H1 (cell line): Measurements from ENCODE around the gene HBD. TPM values are rescaled to one million over a fixed set of nuclear protein-coding genes. Genes with fewer than 3 reads are reported as not detected.

ENCODE experiments used
- CTCF ChIA-PET: fragments of 300-600 bp; sonication (Branson Sonifier 250); formaldehyde crosslinking; loops from one replicate; lab custom pipeline; 2021; ENCODE audit not compliant: partially characterized antibody; lab: Charles Lee
- POLR2A ChIA-PET: fragments of 300-600 bp; sonication (Branson Sonifier 250); formaldehyde crosslinking; loops from one replicate; lab custom pipeline; 2021; ENCODE audit warnings: inconsistent platforms; ENCODE audit not compliant: partially characterized antibody; lab: Charles Lee
- DNase-seq, 2 experiments: peaks; one replicate each; pipeline versions ENCODE4 v3.0.0 to v3.0.0-alpha.2; 2010 to 2022; ENCODE audit warnings: low spot score in 2 of 2, low read depth in 1 of 2, mixed read lengths in 1 of 2
- FAIRE-seq: peaks from 2 replicates; lab custom pipeline; 2011; peaks lifted over from hg19 to GRCh38; lab: Jason Lieb, UNC
- H2AFZ ChIP-seq: 2 replicates; pipeline ENCODE4 v1.8.1; 2012; ENCODE audit warnings: low read length, inconsistent platforms
- H2AK5ac ChIP-seq: 2 replicates; pipeline ENCODE4 v1.6.1; 2013; ENCODE audit warnings: low read depth, low read length
- H2BK120ac ChIP-seq: replicated peaks from 2 replicates; pipeline ENCODE3; 2013; ENCODE audit warnings: low read depth, low read length, inconsistent platforms
- H2BK12ac ChIP-seq: 2 replicates; pipeline ENCODE4 v1.6.1; 2013; ENCODE audit warnings: low read depth, low read length
- H2BK15ac ChIP-seq: 2 replicates; pipeline ENCODE4 v1.6.1; 2013; ENCODE audit warnings: low read length
- H2BK20ac ChIP-seq: 2 replicates; pipeline ENCODE4 v1.6.1; 2013; ENCODE audit warnings: low read length
- H2BK5ac ChIP-seq: 2 replicates; pipeline ENCODE4 v1.6.1; 2013; ENCODE audit warnings: low read depth, low read length
- H3K14ac ChIP-seq: 2 replicates; pipeline ENCODE4 v1.6.1; 2013; ENCODE audit warnings: inconsistent platforms; ENCODE audit not compliant: insufficient read length
- H3K18ac ChIP-seq: 2 replicates; pipeline ENCODE4 v1.6.1; 2013; ENCODE audit warnings: low read length; ENCODE audit errors: extremely low read depth
- H3K23ac ChIP-seq: 2 replicates; pipeline ENCODE4 v1.6.1; 2013; ENCODE audit warnings: inconsistent platforms; ENCODE audit not compliant: insufficient read length
- H3K23me2 ChIP-seq: 2 replicates; pipeline ENCODE4 v1.6.1; 2013; ENCODE audit warnings: low read depth, low read length
- H3K27ac ChIP-seq: 2 replicates; pipeline ENCODE4 v1.6.1; 2011; ENCODE audit warnings: low read depth, low read length, inconsistent platforms
- H3K27me3 ChIP-seq, 4 experiments: replicated peaks in 1 of 4; 1 replicate in 1 of 4; 2 replicates in 3 of 4; pipeline versions ENCODE4 v1.6.1 to v1.8.1; 2011 to 2013; ENCODE audit warnings: low read length in 3 of 4, mild to moderate bottlenecking in 3 of 4, inconsistent platforms in 2 of 4, mixed read lengths in 2 of 4, moderate library complexity in 1 of 4; ENCODE audit not compliant: control insufficient read depth in 3 of 4, insufficient read depth in 3 of 4; ENCODE audit errors: extremely low read depth in 1 of 4
- H3K36me3 ChIP-seq, 4 experiments: 2 replicates each; pipeline versions ENCODE4 v1.6.1 to v1.8.1; 2011 to 2013; ENCODE audit warnings: mild to moderate bottlenecking in 4 of 4, low read length in 3 of 4, moderate library complexity in 2 of 4, control low read depth in 1 of 4, inconsistent platforms in 1 of 4; ENCODE audit not compliant: insufficient read depth in 4 of 4, control insufficient read depth in 2 of 4
- H3K4ac ChIP-seq: replicated peaks from 2 replicates; pipeline ENCODE3; 2013; ENCODE audit warnings: low read length, low read depth, mixed read lengths, inconsistent platforms; ENCODE audit not compliant: insufficient read length
- H3K4me1 ChIP-seq, 4 experiments: replicated peaks in 1 of 4; 1 replicate in 1 of 4; 2 replicates in 3 of 4; pipeline versions ENCODE4 v1.6.1 to v1.8.1; 2011 to 2013; ENCODE audit warnings: low read length in 3 of 4, inconsistent platforms in 2 of 4, mixed read lengths in 1 of 4; ENCODE audit not compliant: insufficient read depth in 4 of 4, control insufficient read depth in 3 of 4
- H3K4me2 ChIP-seq, 2 experiments: 2 replicates each; pipeline versions ENCODE4 v1.6.1 to v1.8.1; 2011 to 2013; ENCODE audit warnings: low read depth in 2 of 2, low read length in 2 of 2, control low read depth in 1 of 2, inconsistent platforms in 1 of 2, mild to moderate bottlenecking in 1 of 2; ENCODE audit not compliant: insufficient read depth in 1 of 2
- H3K4me3 ChIP-seq, 4 experiments: fragments of 200-600, 300-600 bp in 1 of 4; sonication (generic), shearing (Covaris generic), sonication (Bioruptor Twin) in 1 of 4; 2 replicates each; pipeline versions ENCODE4 v1.5.1 to v1.8.1; 2011 to 2016; ENCODE audit warnings: low read length in 4 of 4, low read depth in 3 of 4, control low read depth in 2 of 4, inconsistent platforms in 2 of 4, mild to moderate bottlenecking in 2 of 4, mixed read lengths in 1 of 4, moderate library complexity in 1 of 4; ENCODE audit not compliant: insufficient read depth in 2 of 4; ENCODE audit errors: extremely low read depth in 1 of 4
- H3K56ac ChIP-seq: replicated peaks from 2 replicates; pipeline ENCODE3; 2013; ENCODE audit warnings: low read depth, mild to moderate bottlenecking, mixed read lengths, low read length, inconsistent platforms; ENCODE audit not compliant: insufficient read length
- H3K79me1 ChIP-seq: 2 replicates; pipeline ENCODE4 v1.6.1; 2013; ENCODE audit warnings: low read depth, low read length, control low read depth
- H3K79me2 ChIP-seq, 2 experiments: 2 replicates each; pipeline versions ENCODE4 v1.6.1 to v1.8.1; 2012 to 2013; ENCODE audit warnings: low read length in 2 of 2, mild to moderate bottlenecking in 2 of 2, inconsistent platforms in 1 of 2; ENCODE audit not compliant: insufficient read depth in 2 of 2, control insufficient read depth in 1 of 2
- H3K9ac ChIP-seq, 4 experiments: replicated peaks in 1 of 4; 1 replicate in 1 of 4; 2 replicates in 3 of 4; pipeline versions ENCODE4 v1.6.1 to v1.8.1; 2011 to 2013; ENCODE audit warnings: low read depth in 3 of 4, low read length in 3 of 4, control low read depth in 2 of 4, mild to moderate bottlenecking in 2 of 4, moderate library complexity in 2 of 4, inconsistent platforms in 1 of 4; ENCODE audit errors: extremely low read depth in 1 of 4
- H3K9me3 ChIP-seq, 2 experiments: 2 replicates each; pipeline versions ENCODE4 v1.6.1 to v1.8.1; 2012 to 2013; ENCODE audit warnings: mild to moderate bottlenecking in 2 of 2, moderate library complexity in 2 of 2, control low read depth in 1 of 2, inconsistent platforms in 1 of 2, low read depth in 1 of 2, low read length in 1 of 2, mixed read lengths in 1 of 2; ENCODE audit not compliant: insufficient read depth in 2 of 2
- H4K20me1 ChIP-seq, 2 experiments: replicated peaks in 1 of 2; 2 replicates each; pipeline versions ENCODE3 to v1.8.1; 2011 to 2013; ENCODE audit warnings: inconsistent platforms in 2 of 2, low read length in 2 of 2, mild to moderate bottlenecking in 1 of 2; ENCODE audit not compliant: insufficient read depth in 2 of 2, control insufficient read depth in 1 of 2
- H4K5ac ChIP-seq: 2 replicates; pipeline ENCODE4 v1.6.1; 2013; ENCODE audit warnings: low read length, low read depth, mixed read lengths, inconsistent platforms; ENCODE audit not compliant: insufficient read length
- H4K8ac ChIP-seq: 2 replicates; pipeline ENCODE4 v1.8.0; 2013; ENCODE audit warnings: mild to moderate bottlenecking, moderate library complexity, low read length, inconsistent platforms; ENCODE audit not compliant: insufficient read depth; ENCODE audit errors: extremely low read depth
- H4K91ac ChIP-seq: replicated peaks from 2 replicates; pipeline ENCODE3; 2013; ENCODE audit warnings: low read length, mixed read lengths, inconsistent platforms; ENCODE audit not compliant: insufficient read length
- ATF2 ChIP-seq: IDR thresholded peaks from 2 replicates; pipeline ENCODE4 v1.6.1; 2012; ENCODE audit warnings: low read length, inconsistent platforms
- CBX8 ChIP-seq: fragments of 300-800, 300-1000 bp; sonication (generic); IDR thresholded peaks from 2 replicates; pipeline ENCODE4 v1.7.1; 2016; ENCODE audit warnings: low read depth, low read length, borderline replicate concordance
- CHD2 ChIP-seq: IDR thresholded peaks from 2 replicates; pipeline ENCODE4 v1.6.1; 2012; ENCODE audit warnings: low read length, improper control_type of control experiment
- E2F6 ChIP-seq: IDR thresholded peaks from 2 replicates; pipeline ENCODE4 v1.6.1; 2012; ENCODE audit warnings: inconsistent platforms
- EGR1 ChIP-seq: IDR thresholded peaks from 2 replicates; pipeline ENCODE4 v1.6.1; 2011; ENCODE audit warnings: low read depth, low read length, borderline replicate concordance
- JUN ChIP-seq: IDR thresholded peaks from 2 replicates; pipeline ENCODE4 v1.6.1; 2011; ENCODE audit warnings: low read depth, mild to moderate bottlenecking, improper control_type of control experiment, low read length
- MAFK ChIP-seq: IDR thresholded peaks from 2 replicates; pipeline ENCODE4 v1.6.1; 2012; ENCODE audit warnings: low read depth, mild to moderate bottlenecking, improper control_type of control experiment, low read length
- PHF8 ChIP-seq: fragments of 200-600 bp; sonication (generic); conservative IDR thresholded peaks from 2 replicates; pipeline ENCODE4 v1.7.1; 2012; ENCODE audit warnings: low read depth, mild to moderate bottlenecking, inconsistent platforms, low read length, moderate library complexity
- POLR2A ChIP-seq, 2 experiments: IDR thresholded peaks; 1 replicate in 1 of 2; 2 replicates in 1 of 2; pipeline ENCODE4 v1.6.1; 2011; ENCODE audit warnings: low read depth in 2 of 2, low read length in 2 of 2, mild to moderate bottlenecking in 2 of 2; ENCODE audit errors: control extremely low read depth in 1 of 2
- RNF2 ChIP-seq: fragments of 200-900, 300-1000 bp; sonication (generic); IDR thresholded peaks from 2 replicates; pipeline ENCODE4 v1.7.1; 2016; ENCODE audit warnings: borderline replicate concordance, low read depth, mild to moderate bottlenecking, antibody characterized with exemption, low read length; ENCODE audit not compliant: poor library complexity, severe bottlenecking; ENCODE audit errors: missing control alignments
- SIRT6 ChIP-seq: IDR thresholded peaks from one replicate; pipeline ENCODE4 v1.7.1; 2012; ENCODE audit warnings: low read length, inconsistent platforms
- TAF7 ChIP-seq: optimal IDR thresholded peaks from 2 replicates; pipeline ENCODE3; 2011; ENCODE audit warnings: low read depth, mild to moderate bottlenecking, inconsistent platforms, low read length, moderate library complexity, borderline replicate concordance
- ZNF274 ChIP-seq: IDR thresholded peaks from 2 replicates; pipeline ENCODE4 v1.7.0; 2012; ENCODE audit warnings: low read length, borderline replicate concordance; ENCODE audit errors: extremely low read depth
- WGBS, 2 experiments: shearing (Covaris generic) in 1 of 2; methylation state at CpG; one replicate each; pipeline versions ENCODE4 v1.1.6 to v1.1.7; 2013 to 2015; ENCODE audit warnings: low lambda C conversion rate in 2 of 2, mixed read lengths in 2 of 2, inconsistent platforms in 1 of 2, low coverage in 1 of 2, missing lambda C conversion rate in 1 of 2; ENCODE audit not compliant: insufficient replicate concordance in 2 of 2, insufficient coverage in 1 of 2, insufficient read length in 1 of 2; ENCODE audit errors: extremely low coverage in 1 of 2, missing lambda C conversion rate in 1 of 2; 5-methylcytosine and 5-hydroxymethylcytosine counted together
- polyA plus RNA-seq, 7 experiments: library from polyadenylated mRNA; depleted of rRNA in 3 of 7; stranded (reverse) in 5 of 7; unstranded in 2 of 7; fragments of >200 nt in 5 of 7; fragments of 200-250 nt in 2 of 7; gene quantifications; 1 replicate in 5 of 7; 2 replicates in 1 of 7; 4 replicates in 1 of 7; pipeline versions ENCODE4 v1.2.1 to v1.2.3, GENCODE V29; 2011 to 2013; ENCODE audit warnings: missing spikeins in 2 of 7, mixed read lengths in 2 of 7
- total RNA-seq: library from RNA; stranded (reverse); fragmentation: NEBNext Ultra II Directional; extraction: Animal tissue kit (Norgen Biotek cat#: 25700); gene quantifications from 2 replicates; pipeline ENCODE4 v1.2.1, GENCODE V29; 2021

HBD gene
- total and polyA plus RNA-seq, 2 of the 8 experiments (the other 6 are each of a cell fraction or from before 2014, with no cell fraction given) = not detected

- Histone ChIP-seq H3K9ac (no peak overlapping the region), H3K27me3 (no peaks in the 10 kb centered on the region), H2AK5ac (no peak overlapping the region), H3K56ac (no peak overlapping the region), H2BK120ac (no peak overlapping the region), H4K20me1 (no peaks in the 10 kb centered on the region), H3K18ac (no peak overlapping the region), H3K79me2 (no peaks in the 10 kb centered on the region), H4K8ac (no peak overlapping the region), H3K27ac (no peak overlapping the region), H3K14ac (no peak overlapping the region), H3K4ac (no peak overlapping the region), H4K5ac (no peak overlapping the region), H4K91ac (no peak overlapping the region), H2BK20ac (no peak overlapping the region), H3K9me3 (no peaks in the 10 kb centered on the region), H2BK12ac (no peak overlapping the region), H3K4me1 (no peaks in the 10 kb centered on the region), H3K23ac (no peak overlapping the region), H2AFZ (no peak overlapping the region), H3K79me1 (no peaks in the 10 kb centered on the region), H3K4me3 (no peak overlapping the region), H3K4me2 (no peak overlapping the region), H2BK15ac (no peak overlapping the region), H2BK5ac (no peak overlapping the region), H3K36me3 (no peaks in the 10 kb centered on the region), H3K23me2 (no peaks in the 10 kb centered on the region; the same call in 1 of the 2 replicates)
- WGBS, 2 experiments = 83 to 100% methylated on average over 1 to 3 of the region's 3 CpGs
- DNase-seq (no peak), FAIRE-seq (no peak)
- CTCF ChIA-PET = no interaction called here
- POLR2A ChIA-PET = no interaction called here
- TF ChIP-seq EGR1 (no peak), MAFK (no peak), CHD2 (no peak), ATF2 (no peak), JUN (no peak), E2F6 (no peak), CBX8 (no peak), ZNF274 (no peak), SIRT6 (no peak), RNF2 (no peak), TAF7 (no peak), POLR2A (IDR thresholded peaks at IDR 0.05; ENCODE audit: control extremely low read depth in 1 of 2, low read depth in 2 of 2, low read length in 2 of 2) (no peak), PHF8 (no peak)
Measured at GRCh38 chr11:5232176-5232575, 2.1 kb downstream of the HBD start.
